B cell (primary cell): ENCODE results near the gene ZNF646.

Experiments
- CTCF ChIP-seq: fragments of 200-600 bp; IDR thresholded peaks from one replicate; pipeline ENCODE4 v1.8.0; 2022; ENCODE audit warnings: antibody characterized with exemption, mild to moderate bottlenecking
- EZH2 ChIP-seq: IDR thresholded peaks from 2 replicates; pipeline ENCODE4 v1.6.1; 2012; ENCODE audit warnings: borderline replicate concordance, low read depth, mild to moderate bottlenecking, moderate library complexity, low read length; ENCODE audit not compliant: insufficient read depth, poor library complexity, severe bottlenecking

DNA sequence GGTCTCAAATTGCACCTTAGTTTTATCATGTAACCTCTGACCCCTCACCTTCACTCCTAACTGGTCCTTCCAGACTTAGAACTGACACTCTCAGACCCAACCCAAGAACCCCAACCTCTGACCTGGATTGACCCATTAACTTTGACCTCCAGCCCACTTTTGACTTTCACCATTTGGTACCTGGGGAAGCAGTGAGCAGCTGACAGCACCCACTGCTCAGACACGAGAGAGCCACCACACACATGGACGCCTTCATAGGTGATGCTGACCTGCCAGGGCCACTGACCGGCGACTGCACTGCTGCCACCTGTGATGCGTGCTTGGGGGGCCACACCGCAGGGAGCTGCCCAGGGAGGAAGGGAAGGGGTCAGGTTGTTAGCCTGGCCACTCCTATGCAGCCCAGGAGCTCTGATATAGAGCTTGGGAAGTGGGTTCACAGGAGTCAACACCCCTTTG lies 58.9 kb downstream of the ZNF646 start:
- TF ChIP-seq EZH2 = no peak
- TF ChIP-seq CTCF = no peak
